ENCODE data around the gene FBXO24.
A peak's percentile ranks its signal among the peaks of the same experiment; 100 is the strongest.
"Not testable (repeated sequence)": the region's sequence is repeated elsewhere in the genome, so short reads cannot be mapped to it uniquely, and the experiment has no call there.

FBXO24 gene, protein sequence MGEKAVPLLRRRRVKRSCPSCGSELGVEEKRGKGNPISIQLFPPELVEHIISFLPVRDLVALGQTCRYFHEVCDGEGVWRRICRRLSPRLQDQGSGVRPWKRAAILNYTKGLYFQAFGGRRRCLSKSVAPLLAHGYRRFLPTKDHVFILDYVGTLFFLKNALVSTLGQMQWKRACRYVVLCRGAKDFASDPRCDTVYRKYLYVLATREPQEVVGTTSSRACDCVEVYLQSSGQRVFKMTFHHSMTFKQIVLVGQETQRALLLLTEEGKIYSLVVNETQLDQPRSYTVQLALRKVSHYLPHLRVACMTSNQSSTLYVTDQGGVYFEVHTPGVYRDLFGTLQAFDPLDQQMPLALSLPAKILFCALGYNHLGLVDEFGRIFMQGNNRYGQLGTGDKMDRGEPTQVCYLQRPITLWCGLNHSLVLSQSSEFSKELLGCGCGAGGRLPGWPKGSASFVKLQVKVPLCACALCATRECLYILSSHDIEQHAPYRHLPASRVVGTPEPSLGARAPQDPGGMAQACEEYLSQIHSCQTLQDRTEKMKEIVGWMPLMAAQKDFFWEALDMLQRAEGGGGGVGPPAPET

DNA sequence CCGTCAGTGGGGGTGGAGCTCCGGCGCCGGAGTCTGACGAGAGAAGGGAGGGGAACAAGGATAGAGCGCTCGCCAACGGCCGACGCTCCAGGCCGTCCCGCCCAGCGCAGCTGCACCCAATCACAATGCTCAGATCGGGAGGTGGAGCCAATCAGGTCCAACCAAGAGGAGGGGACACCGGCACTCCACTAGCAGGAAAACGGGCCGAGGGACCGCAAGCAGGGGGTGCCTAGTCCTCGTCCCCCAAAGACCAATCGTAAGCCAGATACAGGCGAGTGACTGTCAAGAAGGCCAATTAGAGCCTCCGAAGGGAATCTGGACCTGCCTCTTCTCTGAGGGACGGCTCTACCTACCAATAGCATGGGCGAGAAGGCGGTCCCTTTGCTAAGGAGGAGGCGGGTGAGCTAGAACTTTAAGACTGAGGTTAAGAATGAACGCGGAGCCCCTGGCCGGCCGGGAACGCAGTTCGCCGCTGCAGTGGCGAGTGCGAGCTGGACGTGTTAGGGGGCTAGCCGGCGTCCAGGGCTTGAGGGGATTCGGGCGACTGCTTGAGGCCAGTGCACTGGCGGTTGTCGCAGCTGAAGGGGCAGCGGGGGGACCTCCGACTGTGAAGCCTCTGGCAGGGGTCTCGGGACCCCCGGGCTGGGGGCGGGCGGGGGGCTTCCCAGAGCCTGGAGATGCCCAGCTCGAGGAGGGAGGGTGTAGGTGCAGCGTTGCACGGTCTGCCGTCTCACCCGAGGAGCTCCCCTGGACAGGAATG, at the start of gene FBXO24:
TSS of gene FBXO24 (plus strand) at position 63 of the 760 bp plus-strand sequence. CDS start at position 361, 298 bp downstream.
- DNase-seq: peak; percentile 99

DNA sequence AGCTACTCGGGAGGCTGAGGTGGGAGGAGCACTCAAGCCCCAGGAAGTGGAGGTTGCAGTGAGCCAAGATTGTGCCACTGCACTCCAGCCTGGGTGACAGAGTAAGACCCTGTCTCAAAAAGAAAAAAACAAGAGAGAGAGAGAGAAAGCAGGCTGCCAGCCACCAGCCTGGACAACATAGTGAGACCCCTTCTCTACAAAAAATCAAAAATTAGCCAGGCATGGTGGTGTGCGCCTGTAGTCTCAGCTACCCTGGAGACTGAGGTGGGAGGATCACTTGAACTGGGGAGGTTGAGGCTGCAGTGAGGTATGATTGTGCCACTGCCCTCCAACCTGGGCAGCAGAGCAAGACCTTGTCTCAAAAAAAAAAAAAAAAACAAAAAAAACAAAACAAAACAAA, 49.4 kb upstream of the FBXO24 start:
- not testable (repeated sequence) for DNase-seq

DNA sequence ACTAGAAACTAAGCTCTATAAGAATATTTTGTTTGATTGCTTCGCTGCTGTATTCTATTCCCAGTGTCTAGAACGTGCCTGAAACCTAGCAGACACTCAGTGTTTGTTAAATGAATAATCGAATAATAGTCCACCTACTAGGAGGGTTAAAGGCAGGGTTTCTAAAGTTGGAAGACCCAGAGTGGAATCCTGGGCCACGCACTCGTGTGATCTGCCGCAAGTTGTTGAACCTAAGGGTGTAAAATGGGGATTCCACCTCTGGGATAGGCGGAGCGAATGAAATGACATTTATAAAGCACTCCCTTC, 47.8 kb upstream of the FBXO24 start:
- DNase-seq: no peak

DNA sequence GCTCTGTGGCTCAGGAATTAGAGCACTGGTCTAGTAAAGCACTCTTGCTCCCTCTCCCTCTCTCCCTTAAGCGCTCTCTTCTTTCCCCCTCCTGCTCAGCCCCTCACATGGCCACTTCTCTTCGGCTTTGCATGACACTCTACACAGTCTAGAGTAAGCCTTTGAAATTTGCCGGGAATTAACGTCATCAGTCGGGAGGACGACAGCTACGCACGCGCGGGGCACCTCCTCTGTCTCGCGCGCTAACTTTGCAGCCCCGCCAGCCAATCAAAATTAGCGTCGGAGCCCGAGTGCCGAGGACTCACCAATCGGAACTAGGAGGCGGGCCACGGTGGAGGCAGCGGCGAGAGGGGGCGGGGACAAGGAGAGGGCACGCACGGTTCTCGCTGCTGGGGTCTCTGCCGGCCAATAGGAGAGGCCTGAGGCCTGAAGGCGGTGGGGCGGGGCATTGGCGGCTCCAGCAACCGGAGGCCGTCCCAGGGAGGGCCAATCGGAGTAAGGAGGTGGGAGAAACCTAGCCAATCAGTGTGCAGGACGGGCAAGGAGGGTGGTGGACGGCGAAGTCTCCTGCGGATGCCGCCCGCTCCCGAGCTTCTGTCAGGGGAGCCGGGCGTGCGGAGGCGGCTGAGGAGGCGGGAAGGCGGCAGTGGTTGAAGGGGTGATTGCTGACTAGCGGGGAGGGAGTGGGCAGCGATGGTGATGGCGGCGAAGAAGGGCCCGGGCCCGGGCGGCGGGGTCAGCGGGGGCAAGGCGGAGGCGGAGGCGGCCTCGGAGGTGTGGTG, 47.3 kb upstream of the FBXO24 start, which contains the start of gene AGFG2:
TSS of gene AGFG2 (plus strand) at position 550 of the 782 bp plus-strand sequence. CDS start at position 694, 144 bp downstream.
- peak; percentile 100 for DNase-seq

DNA sequence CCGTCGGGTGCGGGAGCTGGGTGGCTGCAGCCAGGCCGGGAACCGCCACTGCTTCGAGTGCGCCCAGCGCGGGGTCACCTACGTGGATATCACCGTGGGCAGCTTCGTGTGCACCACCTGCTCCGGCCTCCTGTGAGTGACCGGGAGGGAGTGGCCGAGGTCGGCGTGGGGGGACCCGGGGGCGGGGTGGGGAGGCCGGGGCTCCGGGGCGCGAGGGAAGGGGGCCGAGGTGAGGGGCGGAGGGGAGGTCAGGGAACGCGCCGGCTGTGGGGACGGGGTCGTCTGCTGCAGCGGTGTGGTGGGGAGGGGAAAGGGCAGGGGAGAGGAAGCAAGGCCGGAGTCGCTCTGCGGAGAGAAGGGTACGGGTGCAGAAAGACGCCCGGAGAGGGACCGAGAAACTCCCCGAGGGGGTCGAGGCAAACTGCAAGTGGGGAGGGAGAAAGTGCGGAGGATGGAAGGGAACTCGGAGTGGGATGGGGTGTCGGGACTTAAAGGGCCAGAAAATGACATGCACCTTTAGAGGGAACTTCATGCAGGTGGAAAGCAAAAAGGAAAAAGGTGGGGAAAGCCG, 46.6 kb upstream of the FBXO24 start:
- DNase-seq: no peak

DNA sequence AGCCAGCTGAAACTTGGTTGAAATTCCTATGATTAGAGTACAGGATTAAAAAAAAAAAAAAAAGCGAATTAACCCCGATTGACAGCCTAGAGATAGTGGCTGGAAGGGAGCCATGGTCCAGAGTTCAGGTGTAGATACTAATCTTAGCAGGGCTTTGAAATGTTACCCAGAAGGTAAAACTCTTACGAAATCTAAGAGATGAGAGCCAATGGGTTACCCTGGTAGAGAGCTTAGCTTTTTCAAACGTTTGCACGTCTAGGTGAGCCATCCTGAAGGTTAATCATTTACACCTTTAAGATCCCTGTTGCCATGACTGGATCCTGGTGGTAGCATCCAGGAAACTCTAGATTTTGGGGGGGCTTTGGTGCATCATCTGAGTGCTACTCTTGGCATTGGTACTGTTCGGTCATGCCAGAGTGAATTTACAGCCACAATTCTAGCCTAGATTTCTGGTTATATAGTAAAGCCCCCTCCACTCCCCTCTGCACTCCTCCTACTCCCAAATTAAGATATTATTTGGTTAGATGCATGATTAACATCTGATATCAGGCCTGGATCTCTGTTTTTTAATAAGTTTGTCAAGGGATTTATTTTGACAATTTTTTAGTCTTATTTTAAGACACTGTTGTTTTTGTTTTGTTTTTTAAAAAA, 45.9 kb upstream of the FBXO24 start:
- no peak for DNase-seq

DNA sequence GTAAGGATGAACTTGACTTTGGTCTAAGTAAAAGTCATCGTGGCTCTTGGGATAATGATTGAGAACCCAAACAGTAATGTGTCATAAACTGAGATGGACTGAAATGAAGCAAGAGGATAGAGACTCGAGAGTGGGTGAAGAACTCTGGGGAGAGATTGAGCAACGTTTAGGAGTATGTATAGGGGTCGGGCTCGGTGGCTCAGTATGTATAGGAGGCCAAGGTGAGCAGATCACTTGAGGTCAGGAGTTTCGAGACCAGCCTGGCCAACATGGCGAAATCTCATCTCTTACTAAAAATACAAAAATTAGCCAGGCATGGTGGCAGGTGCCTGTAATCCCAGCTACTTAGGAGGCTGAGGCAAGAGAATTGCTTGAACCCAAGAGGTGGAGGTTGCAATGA, 44.8 kb upstream of the FBXO24 start:
- DNase-seq: not testable (repeated sequence)

DNA sequence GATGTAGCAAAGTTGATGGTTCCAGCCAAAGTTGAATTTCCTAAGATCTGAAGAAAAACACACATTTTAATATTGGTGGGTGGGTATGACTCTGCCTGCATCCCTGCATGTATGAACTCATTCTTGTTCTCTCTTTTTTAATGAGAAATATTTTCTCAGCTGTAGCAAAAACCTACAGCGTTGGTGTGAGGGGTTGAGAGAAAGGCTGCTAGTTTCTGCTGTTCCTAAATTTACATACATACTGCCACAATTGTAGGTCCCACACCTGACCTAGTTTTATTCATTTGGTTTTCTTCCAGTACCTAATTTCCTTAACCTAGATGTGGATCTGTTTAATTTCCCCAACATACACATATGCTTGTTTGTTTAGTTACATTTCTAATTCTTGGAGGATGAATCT, 42.5 kb upstream of the FBXO24 start:
- no peak for DNase-seq

DNA sequence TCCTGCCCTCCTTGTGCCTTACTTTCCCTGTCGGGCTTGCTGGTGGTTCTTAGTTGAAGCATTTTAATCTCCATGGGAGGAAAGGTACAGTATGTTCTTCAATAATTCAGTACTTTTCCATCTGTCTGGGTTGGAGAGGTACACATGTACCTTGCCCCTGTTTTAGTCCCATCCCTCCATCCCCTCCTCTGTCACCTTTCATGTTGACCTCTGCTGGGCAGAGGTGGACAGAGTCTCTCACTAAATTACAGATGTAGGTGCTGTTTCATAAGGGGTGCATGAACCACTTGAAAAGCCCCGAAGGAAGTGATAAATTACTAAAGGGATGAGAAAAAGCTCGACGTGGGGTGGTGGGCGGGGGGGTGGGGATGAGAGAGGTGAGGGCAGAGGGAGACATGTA, 41.7 kb upstream of the FBXO24 start:
- DNase-seq: no peak

DNA sequence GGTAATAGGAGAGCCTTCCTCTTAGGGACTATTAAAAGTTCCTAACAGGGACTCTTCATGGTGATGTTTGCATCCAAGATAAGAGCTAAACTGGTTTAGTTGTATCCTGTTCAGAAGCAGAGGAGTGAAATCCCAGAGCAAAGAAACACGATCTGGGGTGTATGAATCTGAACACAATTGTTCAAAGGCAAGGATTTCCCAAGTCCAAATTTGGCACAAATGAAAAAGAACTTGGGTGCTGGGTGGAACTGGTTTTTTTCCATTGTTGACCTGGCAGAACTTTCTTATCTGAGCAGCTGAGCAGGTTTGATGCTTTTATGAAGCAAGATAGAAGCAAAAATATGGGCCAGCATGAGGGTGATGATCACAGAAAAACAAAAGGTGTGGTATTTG, 41.2 kb upstream of the FBXO24 start:
- DNase-seq: no peak

DNA sequence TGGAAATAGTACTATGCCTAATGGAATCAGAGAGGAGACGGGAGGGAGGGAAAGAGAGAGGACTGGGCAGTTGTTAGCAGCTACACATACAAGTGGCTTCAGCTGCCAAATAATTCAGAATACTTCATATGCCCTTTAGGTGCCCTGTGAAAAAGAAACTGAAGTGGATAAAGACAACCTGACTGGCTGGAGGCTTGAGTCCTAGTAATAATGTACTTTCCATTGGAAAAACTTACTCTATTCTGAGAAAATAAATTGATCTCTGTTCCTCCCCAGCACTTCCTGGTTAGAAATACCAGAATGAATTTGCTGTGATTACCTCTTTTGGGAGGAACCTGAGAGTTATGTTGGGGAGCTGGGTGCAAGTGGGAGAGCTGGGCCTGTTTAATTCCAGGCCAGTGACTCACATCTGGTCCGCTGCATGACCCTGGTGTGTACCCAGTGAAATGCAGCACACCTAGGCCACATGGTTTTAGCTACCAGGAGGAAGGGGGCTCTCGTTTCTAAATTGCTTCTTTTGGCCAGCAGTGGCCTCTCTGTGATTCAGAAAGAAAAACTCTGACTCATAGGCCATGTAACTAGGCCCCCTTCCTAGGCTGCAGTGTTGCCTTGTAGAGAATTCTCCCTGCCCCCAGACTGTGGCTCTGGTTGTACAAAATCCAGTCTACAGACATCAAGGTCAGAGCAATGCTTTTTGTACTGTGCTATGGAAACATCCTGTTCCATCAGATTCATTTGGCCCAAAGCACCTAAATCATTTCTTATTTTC, 40.6 kb upstream of the FBXO24 start:
- DNase-seq: no peak

DNA sequence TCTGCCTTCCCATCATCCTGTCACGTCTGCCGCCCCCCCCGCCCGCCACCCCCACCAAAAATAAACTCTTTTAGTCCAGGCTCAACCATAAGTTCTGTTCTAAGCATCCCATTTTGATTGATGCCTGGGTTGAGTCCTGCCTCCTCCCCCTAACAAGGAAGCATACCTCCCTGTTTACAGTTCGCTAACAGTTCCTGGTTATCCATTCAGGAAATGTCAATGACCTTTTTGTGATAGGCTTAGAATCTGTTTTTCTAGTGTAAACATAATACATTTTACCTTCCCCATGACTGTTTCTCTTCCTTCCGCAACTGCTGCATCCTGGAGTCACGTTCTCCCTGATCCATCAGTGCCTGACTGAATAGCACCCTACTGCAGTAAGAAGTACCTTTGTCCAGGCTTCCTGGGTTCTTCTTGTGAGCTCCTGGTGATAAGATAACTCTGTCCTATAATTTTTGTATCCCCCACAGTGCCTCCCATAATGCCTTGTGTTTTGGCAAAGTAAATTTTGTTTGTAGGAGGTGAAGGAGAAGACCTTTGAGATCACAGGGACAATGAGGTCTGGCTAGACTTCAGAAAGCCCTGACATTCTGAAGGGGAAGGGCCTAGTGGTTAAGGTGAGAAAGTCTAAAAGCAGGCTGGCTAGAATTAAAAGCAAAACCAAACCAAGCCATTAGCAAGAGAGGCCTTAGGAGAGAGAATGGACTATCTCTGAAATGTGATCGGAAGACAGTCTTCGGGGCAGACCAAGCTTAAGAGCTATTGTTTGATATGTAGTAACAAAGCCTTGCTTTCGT, 39.8 kb upstream of the FBXO24 start:
- no peak for DNase-seq

DNA sequence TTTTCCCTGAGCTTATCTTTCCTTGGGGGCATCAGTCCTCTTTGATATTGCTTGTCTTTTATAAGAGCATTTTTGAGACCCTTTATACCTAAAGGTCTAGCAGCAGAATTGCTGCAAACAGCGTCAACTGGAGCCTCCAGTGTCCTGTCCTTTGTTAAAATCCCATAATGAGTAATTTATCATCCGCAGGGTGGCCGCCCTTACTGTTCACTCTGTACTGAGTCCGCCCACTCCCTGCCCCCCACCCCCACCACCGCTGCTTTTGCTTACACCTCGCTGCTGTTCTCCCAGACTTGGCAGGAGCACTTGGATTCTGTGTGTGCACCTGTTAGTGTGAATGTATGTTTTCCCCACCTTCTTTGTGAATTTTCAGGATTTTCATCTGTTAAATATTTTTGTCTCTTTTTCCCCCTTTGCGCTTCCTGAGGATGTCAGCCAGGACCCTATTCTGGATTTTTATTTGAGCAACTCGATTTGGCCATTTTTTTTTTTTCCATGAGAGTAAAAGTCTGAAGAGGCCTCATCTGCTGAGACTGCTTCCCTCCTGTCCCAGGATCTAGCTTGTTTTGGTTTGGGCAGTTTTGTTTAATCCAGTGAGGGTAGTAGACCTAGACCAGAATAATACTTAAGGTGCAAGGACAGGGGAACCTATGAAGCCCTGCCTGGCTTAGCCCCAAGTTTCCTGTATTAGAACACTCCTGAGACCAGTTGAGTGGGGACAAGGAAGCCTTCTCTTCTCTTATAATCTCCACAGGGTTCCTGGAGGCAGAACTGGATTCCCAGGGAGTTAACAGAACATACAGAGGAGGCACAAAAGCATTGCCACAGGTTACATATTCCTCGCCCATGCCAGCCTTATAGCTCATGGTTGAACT, 39.0 kb upstream of the FBXO24 start:
- DNase-seq: no peak

DNA sequence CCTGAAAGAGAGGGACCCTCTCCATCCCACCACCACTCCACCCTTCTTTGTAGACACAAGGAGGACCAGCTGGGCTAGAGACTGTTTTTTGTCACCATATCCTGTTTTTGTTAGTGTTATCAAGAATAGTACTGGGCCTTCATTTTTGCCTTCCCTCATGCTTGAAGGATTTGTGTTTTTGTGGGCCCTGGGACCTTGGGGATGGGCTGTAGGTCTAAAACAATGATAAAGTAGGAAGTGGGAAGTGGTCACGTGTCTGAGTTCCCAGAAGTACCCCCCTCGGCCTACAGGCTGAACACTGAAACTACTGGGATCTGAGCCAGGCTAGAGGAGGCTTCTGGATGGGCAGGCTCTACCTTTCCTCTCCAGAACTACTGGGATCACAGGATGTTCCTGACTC, 38.3 kb upstream of the FBXO24 start:
- DNase-seq: no peak

DNA sequence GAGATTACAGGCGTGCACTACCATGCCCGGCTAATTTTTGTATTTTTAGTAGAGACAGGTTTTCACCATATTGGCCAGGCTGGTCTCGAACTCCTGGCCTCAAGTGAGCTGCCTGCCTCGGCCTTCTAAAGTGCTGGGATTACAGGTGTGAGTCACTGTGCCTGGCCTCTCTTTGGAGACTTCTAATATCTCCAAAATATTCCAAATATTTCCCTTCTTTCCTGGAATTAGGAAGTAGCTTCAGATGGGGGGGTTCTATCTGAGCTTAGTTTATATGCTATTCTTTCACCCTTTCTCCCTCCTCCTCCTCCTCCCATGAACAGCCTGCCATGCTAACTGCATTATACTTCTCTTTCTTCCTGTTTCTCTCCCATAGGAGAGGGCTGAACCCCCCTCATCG, 37.7 kb upstream of the FBXO24 start:
- not testable (repeated sequence) for DNase-seq

DNA sequence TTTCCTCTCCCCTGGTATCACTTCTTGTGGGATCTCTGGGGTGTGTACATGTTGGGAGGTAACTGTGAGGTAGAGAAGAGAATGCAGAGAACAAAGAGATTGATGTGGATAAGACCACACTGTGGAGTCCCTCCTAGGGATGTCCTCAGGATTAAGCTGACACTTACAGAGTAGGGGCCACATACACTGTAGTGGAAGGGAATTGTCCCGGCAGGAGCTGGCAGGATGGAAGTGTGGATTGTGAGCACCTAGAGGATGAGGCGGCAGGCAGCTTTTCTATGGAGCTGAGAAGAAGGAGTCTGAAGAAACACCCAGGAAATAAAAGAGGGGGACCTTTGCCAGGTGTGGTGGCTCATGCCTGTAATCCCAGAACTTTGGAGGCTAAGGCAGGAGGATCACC, 33.6 kb upstream of the FBXO24 start:
- DNase-seq: no peak

DNA sequence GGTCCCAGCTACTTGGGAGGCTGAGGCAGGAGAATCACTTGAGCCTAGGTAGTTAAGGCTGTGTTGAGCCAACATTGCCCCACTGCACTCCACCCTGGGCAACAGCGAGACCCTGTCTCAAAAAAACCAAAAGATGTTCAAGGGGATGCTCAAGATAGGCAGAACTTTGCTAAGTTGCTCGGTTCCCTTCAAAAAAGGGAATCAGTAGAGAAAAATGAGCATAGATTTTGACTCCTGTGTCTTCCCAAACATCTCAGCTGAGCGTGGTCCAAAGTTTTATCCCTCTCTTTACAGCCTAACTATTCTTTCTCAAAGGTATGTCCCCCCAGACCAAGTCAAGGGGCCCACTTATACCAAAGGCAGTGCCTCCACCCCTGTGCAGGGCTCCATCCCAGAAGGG, 33.1 kb upstream of the FBXO24 start:
- no peak for DNase-seq

DNA sequence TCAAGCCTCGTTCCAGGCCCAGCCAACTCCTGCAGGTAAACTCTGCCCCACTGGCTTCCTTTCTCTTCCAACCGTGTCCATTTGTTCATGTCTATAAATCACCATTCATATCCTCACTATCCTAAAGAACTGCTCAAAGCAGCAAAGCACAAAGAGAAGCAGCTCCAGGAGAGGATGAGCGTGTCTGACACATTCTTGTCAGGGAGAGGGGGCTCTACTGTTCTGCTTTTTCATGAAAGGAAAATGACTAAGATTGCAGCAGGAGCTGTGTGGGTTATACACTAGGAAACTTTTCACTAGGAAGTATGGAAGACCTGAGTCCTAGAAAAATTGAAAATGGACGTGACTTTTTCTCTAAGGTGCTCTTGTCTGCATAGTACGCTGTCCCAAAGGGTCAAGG, 30.4 kb upstream of the FBXO24 start:
- no peak for DNase-seq

DNA sequence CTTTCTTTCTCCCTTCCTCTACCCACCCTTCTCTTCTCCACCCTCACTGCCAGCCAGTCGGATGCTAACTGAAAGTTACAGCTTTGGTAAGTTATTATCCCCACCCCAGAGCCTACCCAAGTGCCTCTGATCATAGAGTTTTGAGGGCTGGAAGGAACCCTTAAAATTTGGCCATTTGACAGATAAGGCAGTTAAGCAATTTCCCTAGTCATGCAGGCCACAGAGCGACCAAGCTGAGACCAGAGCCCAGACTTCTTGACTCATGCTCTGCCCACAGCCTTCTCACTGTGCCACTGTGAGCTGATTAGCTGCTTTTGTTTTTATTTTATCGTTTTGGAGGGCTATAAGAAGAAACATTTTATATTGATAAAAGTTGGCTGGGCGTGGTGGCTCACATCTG, 29.6 kb upstream of the FBXO24 start:
- DNase-seq: no peak

DNA sequence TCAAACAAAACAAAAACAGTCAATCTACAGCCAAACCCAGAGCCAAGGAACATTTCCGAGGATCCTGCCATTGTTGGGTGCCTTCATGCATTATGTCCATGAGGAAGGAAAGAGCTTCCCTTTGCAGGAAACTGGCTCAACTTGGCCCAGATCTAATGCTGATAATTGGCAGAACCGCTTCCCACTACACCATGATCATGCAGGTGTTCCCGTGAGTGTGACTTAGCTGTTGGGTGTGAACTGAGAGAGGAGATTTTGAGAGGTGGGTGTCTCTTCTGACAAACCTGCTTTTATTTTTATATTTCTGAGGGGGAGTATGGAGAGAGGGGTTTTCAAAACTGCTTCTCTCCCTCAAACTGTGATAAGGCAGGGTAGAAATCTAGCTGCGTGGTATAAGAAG, 27.0 kb upstream of the FBXO24 start:
- DNase-seq: no peak

Data from NCI-H1436 (cell line).